Fibroblast of the aortic adventitia (primary cell): Measurements from ENCODE around the gene MYL7. TPM values are rescaled to one million over a fixed set of nuclear protein-coding genes. Genes with fewer than 3 reads are reported as not detected.

Experiments used
- DNase-seq: peaks from one replicate; pipeline ENCODE4 v3.0.0-alpha.2; 2010; ENCODE audit warnings: low read depth
- H3K4me3 ChIP-seq: 2 replicates; pipeline ENCODE4 v1.5.1; 2011; ENCODE audit warnings: low read depth, mild to moderate bottlenecking, control low read depth, low read length, moderate library complexity
- total RNA-seq: library from RNA; depleted of rRNA; stranded (reverse); fragments of >200 nt; gene quantifications from 2 replicates; pipeline ENCODE4 v1.2.3, GENCODE V29; 2012; ENCODE audit warnings: low replicate concordance
- TF ChIP-seq, protein P1 (sequence below): IDR thresholded peaks from 2 replicates; pipeline ENCODE4 v1.5.1; 2011; ENCODE audit warnings: mild to moderate bottlenecking, low read length, control low read depth, inconsistent platforms; ENCODE audit not compliant: insufficient read depth

The MYL7 gene
- total RNA-seq, 1 donor: not detected

DNA sequence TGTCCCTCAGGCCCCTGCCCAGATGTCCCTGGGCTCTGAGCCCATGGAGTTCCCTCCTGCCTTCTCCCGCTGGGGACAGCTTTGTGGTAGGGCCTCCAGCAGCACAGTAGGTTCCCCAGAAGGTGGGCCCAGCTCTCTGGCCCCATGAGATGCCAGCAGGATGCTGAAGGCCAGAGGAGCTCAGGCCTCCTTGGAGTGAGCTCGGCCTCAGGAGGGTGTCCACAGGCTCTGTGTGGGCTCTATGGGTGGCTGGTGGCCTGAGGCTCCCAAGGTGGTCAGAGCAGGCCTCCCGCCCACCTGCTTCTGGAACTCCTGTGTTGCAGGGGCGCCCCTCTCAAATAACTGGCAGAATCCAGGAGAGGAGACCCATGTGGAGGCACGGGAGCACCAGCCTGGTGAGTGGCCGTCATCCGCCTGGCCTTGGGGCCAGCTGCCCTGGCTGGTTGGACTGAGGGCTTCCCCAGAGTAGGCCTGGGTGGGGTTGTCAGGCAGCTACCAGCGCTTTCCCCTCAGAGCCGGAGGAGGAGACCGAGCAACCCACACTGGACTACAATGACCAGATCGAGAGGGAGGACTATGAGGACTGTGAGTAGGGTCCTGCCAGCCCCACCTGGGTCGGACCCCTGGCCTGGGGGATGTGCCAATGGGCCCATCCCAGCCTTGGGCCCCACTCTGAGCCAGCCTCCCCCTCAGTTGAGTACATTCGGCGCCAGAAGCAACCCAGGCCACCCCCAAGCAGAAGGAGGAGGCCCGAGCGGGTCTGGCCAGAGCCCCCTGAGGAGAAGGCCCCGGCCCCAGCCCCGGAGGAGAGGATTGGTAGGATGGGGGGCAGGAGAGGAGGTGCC is 33.8 kb downstream of the MYL7 start:
- DNase-seq: no peak
- H3K4me3 ChIP-seq: peak overlapping the region; percentile 40
- TF ChIP-seq, protein P1, sequence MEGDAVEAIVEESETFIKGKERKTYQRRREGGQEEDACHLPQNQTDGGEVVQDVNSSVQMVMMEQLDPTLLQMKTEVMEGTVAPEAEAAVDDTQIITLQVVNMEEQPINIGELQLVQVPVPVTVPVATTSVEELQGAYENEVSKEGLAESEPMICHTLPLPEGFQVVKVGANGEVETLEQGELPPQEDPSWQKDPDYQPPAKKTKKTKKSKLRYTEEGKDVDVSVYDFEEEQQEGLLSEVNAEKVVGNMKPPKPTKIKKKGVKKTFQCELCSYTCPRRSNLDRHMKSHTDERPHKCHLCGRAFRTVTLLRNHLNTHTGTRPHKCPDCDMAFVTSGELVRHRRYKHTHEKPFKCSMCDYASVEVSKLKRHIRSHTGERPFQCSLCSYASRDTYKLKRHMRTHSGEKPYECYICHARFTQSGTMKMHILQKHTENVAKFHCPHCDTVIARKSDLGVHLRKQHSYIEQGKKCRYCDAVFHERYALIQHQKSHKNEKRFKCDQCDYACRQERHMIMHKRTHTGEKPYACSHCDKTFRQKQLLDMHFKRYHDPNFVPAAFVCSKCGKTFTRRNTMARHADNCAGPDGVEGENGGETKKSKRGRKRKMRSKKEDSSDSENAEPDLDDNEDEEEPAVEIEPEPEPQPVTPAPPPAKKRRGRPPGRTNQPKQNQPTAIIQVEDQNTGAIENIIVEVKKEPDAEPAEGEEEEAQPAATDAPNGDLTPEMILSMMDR: no peak

DNA sequence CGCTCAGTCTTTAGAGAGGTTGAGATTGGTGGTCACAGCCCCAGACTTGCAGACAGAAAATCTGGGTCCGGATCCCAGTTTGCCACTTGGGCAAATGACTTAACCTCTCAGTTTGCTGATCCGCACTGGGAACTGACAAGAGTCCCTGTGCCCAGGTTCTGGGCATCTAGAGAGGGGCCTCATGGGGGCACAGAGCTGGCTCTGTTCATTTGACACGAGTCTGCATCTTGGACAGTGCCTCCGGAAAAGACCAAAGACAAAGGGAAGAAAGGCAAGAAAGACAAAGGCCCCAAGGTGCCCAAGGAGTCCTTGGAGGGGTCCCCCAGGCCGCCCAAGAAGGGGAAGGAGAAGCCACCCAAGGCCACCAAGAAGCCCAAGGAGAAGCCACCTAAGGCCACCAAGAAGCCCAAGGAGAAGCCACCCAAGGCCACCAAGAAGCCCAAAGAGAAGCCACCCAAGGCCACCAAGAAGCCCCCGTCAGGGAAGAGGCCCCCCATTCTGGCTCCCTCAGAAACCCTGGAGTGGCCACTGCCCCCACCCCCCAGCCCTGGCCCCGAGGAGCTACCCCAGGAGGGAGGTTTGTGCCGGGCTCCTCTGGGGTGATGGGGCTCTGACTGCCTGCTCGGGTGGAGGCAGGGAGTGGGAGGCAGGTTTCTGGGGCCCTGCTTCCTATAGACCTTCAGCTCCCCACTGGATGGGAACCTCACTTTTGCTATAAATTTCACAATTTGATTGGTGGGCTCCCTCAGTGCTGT is 34.6 kb downstream of the MYL7 start:
- peak overlapping the region; percentile 95 for H3K4me3 ChIP-seq
- TF ChIP-seq, protein P1: no peak
- no peak for DNase-seq

DNA sequence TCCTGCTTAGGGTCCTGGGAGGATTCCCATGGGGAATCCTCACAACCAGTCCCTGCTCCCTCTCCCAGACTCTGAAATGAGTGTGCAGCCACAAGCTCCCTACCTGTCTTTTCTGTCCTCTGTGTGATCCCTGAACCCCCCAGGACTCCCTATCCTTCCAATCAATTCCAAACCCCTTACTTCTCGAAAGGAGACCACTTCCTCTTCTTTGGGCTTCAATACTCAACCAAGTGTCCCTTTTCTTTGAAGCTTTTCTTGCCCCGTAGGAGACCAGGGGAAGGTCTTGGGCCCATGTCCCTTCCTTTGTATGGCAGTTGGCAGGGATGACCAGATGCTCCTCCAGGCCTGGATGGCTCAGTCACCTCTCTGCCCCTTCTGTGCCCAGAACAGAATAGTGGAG is 35.3 kb downstream of the MYL7 start:
- DNase-seq: no peak
- TF ChIP-seq, protein P1: no peak
- peak overlapping the region; percentile 95 for H3K4me3 ChIP-seq

DNA sequence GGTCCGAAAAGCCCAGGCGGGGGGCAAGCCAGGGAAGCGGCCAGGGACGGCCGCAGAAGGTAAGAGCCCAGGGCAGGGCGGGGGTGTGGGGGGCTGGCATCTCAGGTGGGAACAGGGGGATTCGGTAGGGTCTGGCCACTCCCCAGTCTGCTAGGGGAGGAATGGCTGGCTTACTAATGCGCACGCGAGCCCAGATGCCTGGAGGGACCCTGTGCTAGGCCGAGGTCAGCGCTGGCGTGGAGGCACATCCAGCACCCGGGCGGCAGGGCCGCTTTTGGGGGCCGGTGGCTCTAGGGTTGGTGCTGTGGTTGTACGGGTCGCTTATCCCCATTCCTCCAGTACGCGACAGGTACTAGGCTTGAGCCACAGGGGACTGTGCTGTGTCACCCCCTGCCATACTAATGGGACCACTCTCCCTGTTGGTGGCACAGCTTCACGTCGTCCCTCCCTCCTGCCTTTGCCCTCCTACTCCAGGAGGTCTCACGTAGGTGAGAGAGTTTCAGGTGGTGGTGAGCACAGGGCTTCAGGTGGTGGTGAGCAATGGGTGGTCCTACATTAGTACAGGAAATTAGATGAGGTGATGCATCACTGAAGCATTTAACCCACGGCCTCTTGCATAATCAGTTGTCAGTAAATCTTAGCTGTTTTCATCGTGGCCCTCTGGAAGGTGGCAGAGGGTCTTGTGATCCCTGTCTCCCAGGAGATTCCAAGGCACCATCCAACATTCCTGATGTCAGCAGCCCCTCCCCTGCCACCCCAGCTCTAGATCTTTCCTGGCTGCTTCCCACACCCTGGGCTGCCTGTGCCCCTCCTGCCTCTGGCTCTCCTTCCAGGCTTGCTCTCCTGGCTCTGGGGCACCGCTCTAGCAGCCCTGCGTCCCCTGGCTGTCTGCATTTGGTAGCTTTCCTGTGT is 36.0 kb downstream of the MYL7 start:
- H3K4me3 ChIP-seq: peak overlapping the region; percentile 95
- TF ChIP-seq, protein P1: peak; percentile 19

DNA sequence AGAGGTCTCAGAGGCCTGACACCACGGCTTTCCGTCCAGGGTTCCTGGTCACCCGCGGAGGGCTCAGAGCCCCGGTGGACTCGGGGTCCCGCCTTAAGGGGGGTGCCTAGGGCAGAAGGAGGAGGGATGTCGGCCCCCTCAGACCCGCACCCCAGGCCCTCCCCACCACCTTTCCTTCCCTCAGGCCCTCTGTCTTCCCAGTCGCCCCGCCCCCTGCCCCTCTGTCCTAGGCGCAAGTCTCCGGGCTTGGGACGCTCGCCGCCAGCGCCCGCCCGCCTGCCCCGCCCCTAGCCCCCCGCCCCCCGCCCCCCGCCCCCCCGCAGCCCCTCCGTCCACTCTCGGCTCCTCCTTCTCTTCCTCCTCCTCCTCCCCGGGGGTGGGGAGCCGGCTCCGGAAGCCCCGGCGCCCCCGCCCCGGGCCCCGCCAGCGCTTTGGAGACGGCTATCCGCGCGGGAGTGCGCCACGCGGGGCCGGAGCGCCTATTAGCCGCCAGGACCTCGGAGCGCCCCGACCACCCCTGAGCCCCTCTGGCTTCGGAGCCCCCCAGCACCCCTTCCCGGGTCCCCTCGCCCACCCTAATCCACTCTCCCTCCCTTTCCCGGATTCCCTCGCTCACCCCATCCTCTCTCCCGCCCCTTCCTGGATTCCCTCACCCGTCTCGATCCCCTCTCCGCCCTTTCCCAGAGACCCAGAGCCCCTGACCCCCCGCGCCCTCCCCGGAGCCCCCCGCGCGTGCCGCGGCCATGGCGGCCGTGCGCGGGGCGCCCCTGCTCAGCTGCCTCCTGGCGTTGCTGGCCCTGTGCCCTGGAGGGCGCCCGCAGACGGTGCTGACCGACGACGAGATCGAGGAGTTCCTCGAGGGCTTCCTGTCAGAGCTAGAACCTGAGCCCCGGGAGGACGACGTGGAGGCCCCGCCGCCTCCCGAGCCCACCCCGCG is 36.9 kb downstream of the MYL7 start, which contains the start of gene AEBP1:
Gene AEBP1 (plus strand): TSS at position 423 of the 937 bp plus-strand sequence. CDS start 321 bp downstream, at position 744.
- TF ChIP-seq, protein P1: no peak
- H3K4me3 ChIP-seq: peak within 1 kb of the TSS; percentile 95
- DNase-seq: peak; percentile 37

More for the DNA sequence above, 36.0 kb downstream of the MYL7 start:
- peak; percentile 76 for DNase-seq
